Measurements from ENCODE around the gene SPATA20. TPM values are rescaled to one million over a fixed set of nuclear protein-coding genes. Genes with fewer than 3 reads are reported as not detected.

SPATA20 gene
- total RNA-seq, 1 experiment from 2014 or later: 50.9 TPM

DNA sequence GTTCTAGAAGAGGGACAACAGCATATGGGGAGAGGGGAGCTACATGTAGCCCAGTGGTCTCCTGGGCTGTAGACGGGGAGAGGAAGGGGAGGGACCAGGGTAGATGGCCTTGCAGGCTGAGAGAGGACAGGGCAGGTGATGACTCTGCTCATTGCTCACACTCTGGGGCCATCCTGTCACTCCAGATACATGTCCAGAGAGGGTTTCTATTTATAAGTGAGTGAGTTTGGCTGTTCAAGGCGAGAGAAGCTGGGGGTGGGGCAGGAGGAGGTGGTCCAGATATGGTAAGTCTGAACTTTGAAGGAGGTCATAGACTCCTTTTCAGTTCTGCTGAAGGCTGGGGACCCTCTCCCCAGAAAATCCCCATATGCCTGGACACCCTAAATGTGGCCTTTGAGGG is 35.8 kb downstream of the SPATA20 start:
- no peak for DNase-seq (ENCODE audit: low read depth, low spot score)
- in situ Hi-C loops (cut with HindIII; ENCODE audit: low pct_unique_long_range_greater_than_20kb, low sequenced_read_pairs): no loop called here

DNA sequence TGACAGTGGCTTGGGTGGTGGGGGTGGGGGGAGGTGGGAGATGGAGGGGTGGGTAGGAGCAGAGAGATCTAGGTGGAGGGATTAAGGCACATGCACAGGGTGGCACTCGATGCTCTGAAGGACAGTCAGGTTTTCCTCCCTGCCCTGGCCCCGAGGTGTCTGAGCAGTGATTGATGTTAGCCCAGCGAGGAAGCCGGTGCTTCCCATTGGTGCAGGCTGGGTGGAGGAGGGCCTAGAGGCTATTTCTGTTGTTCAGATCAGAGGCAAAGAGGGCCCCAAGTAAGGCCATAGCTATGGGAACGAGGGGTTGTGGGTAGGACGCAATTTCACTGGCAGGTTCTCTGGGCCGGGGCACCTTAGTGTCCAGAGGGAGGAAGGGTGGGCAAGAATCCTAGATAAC is 36.7 kb downstream of the SPATA20 start:
- in situ Hi-C loops (cut with HindIII; ENCODE audit: low pct_unique_long_range_greater_than_20kb, low sequenced_read_pairs): no loop called here

DNA sequence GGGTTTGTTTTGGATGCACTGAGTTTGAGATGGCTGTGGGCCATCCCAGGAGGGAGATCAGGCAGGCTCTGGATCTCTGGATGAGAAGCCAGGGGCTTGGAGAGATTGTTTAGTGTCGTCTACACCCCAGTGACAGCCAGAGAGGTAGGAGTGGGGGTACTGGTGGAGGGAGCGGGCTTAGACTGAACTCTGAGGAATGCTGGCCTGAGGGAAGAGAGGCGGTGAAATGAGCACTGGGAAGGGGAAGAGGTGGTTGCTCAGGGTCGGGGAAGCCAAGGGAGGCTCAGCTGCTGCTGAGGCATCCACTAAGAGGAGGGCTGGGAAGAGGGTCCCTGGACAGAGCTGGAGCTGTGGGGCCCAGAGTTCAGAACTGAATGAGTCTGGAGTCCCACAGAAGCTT is 37.1 kb downstream of the SPATA20 start:
- no peak for DNase-seq (ENCODE audit: low read depth, low spot score)
- in situ Hi-C loops (cut with HindIII; ENCODE audit: low pct_unique_long_range_greater_than_20kb, low sequenced_read_pairs): no loop called here

More for the DNA sequence above, 36.7 kb downstream of the SPATA20 start:
- no peak for DNase-seq (ENCODE audit: low read depth, low spot score)

DNA sequence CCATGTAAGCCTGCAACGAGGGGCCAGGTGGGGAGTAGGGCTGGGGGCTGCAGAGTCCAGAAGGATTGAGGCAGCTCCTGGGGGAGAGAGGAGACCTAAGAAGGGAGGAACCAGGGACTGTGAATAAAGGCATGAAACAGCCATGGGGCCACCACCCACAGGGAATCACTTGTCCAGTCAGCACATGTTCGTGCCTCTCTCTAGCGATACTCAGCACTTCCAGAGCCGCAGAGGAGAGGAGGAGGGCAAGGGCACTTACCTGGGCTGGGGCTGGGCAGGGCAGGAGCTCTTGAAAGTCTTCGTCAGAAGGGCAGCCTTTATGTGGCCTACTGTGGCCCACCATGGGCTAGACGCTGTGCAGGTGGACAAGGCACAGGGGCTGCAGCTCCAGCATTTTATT is 37.8 kb downstream of the SPATA20 start:
- in situ Hi-C loops (cut with HindIII; ENCODE audit: low pct_unique_long_range_greater_than_20kb, low sequenced_read_pairs): no loop called here
- DNase-seq (ENCODE audit: low read depth, low spot score): no peak

DNA sequence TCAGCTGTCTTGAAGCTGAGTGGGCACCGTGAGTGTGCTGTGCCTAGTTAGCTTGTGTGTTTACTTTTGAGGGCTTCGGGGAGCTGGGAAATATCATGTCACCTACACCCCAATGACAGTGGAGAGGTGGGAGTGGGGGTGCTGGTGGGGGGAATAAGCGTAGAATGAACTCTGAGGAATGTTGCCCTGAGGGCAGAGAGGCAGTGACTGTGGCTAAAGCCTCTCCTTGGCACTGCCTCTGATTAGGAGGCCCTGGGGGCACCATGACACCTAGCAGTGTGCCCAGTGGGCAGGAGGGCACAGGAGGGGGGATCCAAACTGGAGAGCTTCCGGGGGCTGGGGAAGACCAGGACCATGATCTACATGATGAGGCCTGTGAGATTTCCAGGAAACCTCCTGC is 38.4 kb downstream of the SPATA20 start:
- no peak for DNase-seq (ENCODE audit: low read depth, low spot score)

DNA sequence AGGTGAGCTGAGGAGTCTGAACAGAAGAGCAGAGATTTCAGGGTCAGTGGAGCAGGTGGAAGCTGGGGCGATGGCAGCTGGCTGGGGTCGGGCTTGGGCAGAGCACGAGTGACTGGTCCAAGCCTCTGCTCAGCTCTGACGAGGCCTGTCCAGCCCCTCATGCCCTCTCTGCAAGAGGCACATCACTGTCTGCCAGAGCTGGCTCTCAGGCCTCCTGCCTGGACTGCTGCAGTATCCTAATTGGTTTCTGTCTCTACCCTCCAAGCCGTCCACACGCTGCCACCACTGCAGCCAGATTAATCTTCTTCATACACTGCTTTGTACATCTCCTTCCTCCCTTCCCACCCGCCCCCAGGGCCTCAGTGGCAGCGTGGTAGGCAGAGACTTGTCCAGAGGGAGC is 38.9 kb downstream of the SPATA20 start:
- in situ Hi-C loops (cut with HindIII; ENCODE audit: low pct_unique_long_range_greater_than_20kb, low sequenced_read_pairs): no loop called here
- no peak for DNase-seq (ENCODE audit: low read depth, low spot score)

More for the DNA sequence above, 38.4 kb downstream of the SPATA20 start:
- in situ Hi-C loops (cut with HindIII; ENCODE audit: low pct_unique_long_range_greater_than_20kb, low sequenced_read_pairs): no loop called here

DNA sequence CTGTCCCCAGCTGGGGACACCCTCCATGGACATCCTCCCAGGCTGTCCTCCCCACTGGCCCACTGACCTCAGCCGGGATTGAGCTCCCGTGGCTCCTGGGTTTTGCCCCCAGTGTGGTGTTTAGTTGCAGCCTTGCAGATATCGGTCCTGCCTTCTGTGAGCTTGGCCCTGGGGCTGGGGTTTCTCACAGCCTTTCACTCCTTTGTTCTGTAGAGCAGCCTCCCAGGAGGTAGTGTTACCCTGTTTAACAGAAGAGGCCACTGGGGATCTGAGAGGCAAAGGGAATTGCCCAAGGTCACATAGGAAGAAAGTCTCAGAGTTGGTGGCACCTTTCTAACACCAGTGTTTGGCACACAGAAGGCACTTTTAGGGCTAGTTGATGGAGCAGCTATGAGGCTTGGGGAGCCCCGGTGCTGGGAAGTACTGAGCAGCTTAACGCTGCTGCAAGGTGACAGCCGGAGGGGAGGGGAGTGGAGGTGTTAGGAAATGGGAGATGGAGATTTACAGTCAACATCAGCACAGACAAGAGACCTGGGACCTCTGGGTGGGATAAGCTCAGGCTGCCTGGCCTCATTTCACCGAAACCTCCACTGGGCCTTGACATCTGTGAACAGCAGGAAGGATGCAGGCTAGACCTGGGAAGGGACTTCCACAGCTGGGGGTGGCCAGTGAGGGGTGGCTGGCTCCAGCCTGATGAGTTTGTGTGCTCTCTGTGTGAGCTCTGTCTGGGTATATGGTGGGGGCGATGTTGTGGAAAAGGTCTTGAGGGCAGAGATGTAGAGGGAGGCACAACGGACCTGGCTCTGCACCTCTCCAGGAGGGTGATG is 39.7 kb downstream of the SPATA20 start:
- in situ Hi-C loops (cut with HindIII; ENCODE audit: low pct_unique_long_range_greater_than_20kb, low sequenced_read_pairs): no loop called here

DNA sequence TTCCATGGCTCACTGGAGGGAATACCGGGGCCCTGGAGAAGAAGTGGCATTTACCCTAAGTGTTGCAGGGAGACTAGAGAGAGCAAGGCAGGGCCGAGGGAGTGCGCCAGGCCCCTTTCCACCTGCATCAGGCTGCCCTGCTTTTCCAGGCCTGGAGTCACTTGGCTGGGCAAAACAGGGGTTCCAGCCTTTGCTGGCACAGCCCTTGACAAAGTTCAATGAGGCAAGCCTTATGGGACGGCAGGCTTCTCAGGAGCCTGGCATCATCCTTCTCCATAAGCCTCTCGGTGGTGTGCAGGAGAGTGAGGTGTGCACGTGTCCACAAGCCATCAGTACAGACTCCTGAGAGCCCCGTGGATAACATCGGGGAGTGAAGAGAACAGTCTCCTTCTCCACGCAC is 40.6 kb downstream of the SPATA20 start:
- DNase-seq (ENCODE audit: low read depth, low spot score): no peak
- in situ Hi-C loops (cut with HindIII; ENCODE audit: low pct_unique_long_range_greater_than_20kb, low sequenced_read_pairs): no loop called here

More for the DNA sequence above, 39.7 kb downstream of the SPATA20 start:
- no peak for DNase-seq (ENCODE audit: low read depth, low spot score)

DNA sequence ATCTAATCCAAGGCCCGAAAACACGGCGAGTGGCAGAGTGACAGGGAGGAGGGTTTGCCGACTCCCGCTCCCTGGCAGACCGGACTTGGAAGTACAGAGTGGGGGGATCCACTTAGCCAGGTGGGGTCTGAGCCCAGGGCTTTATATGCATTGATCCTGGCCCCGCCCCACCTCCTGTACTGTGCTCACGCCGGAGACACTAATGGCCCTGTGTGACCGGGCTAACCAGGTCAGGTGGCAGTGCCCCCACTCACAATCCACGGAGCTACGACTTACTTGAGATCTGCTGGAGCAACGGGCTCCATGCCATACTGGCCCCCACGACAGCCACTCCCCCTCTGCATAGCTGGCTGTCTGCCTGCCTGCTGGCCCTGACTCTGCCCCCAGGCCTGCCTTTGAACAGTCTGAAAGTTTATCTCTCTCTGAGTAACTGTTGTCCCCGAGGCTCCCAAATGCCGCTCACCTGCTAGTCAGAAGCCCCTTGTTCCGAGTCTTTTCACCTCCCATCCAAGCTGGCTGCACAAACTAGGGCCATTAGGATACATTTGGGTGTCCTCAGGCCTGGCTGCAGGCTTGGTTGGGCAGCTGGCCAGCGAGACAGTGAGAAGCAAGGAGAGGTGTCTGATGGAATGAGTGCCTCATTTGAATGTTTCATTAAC is 41.5 kb downstream of the SPATA20 start:
- in situ Hi-C loops (cut with HindIII; ENCODE audit: low pct_unique_long_range_greater_than_20kb, low sequenced_read_pairs): no loop called here
- no peak for DNase-seq (ENCODE audit: low read depth, low spot score)

DNA sequence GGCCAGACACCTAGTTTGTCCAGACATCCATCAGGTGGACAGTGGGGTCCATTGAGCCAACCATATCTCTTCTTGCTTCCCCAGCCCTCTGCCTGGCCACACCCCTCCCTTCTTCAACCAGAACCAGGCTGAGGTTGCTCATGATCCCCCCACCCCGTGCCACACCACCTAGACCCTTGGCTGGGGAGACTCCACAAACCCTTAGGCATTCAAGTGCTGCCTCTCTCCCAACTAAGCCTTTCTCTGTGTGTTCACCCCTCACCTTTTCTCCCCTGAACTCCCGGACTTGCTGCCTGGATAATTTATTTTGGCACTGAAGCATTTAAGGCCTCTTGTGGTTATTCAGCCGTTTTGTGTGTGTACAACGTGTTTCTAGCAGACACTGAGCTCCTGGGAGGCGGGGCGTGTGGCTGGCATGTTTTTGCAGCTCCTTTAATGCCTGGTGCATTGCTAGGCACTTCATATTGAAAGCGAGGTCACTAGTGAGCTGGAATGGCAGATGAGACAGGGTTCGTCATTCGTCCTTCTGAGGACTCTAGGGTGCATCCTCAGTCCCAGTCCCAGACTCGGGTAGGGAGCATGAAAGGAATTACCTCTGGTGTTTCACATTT is 42.2 kb downstream of the SPATA20 start:
- DNase-seq (ENCODE audit: low read depth, low spot score): no peak
- in situ Hi-C loops (cut with HindIII; ENCODE audit: low pct_unique_long_range_greater_than_20kb, low sequenced_read_pairs): no loop called here

DNA sequence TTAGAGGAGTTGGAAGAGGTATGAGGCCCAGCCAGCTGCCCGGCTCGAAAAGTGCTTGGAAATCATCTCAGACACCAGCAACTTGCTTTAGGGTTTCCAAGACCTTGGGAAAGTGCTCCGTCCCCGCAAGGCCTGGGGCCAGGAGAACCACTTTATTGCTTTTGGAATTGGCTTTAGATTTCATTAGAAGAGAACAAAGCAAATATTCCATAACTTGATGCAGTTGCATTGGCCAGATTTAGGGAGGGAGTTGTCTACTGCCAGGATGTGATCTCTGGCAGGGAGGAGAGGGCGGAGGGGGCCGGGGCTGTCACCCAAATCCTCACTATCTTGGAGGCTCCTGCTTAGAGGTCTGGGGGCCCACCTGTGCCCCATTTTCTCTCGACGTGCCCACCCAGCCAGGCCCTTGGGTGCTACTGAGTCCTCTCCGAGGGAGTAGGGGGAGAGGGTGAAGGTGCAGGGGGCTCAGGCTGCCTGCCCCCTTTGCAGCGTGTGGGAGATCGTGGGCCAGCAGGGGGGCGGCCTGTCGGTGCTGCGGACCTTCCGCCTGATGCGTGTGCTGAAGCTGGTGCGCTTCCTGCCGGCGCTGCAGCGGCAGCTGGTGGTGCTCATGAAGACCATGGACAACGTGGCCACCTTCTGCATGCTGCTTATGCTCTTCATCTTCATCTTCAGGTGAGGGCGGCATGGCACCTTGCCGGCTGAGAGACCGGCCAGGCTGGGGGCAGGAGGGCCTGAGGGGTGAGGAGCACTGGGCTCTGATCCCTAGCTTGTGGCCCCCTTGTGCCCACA is 44.2 kb downstream of the SPATA20 start:
- in situ Hi-C loops (cut with HindIII; ENCODE audit: low pct_unique_long_range_greater_than_20kb, low sequenced_read_pairs): no loop called here
- no peak for DNase-seq (ENCODE audit: low read depth, low spot score)

DNA sequence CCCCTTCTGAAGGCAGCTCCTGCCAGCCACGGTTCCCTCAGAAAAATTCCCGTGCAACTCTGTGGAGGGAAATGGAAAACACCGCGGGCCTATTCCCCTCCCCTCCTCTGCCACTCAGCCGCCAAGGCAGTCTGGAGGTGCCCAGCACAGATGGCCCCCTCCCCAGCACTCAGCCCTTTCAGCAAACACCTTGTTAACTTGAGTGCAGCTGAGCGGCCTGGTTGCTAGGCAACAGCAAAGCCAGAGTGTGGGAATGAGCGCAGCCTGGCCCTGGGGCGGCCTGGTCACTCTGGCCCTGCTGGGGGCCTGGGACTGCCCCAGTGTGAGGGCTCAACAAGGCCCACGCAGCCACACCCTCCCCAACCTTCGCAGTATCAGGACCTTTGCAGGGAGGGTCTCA is 46.3 kb downstream of the SPATA20 start:
- in situ Hi-C loops (cut with HindIII; ENCODE audit: low pct_unique_long_range_greater_than_20kb, low sequenced_read_pairs): no loop called here
- DNase-seq (ENCODE audit: low read depth, low spot score): no peak

DNA sequence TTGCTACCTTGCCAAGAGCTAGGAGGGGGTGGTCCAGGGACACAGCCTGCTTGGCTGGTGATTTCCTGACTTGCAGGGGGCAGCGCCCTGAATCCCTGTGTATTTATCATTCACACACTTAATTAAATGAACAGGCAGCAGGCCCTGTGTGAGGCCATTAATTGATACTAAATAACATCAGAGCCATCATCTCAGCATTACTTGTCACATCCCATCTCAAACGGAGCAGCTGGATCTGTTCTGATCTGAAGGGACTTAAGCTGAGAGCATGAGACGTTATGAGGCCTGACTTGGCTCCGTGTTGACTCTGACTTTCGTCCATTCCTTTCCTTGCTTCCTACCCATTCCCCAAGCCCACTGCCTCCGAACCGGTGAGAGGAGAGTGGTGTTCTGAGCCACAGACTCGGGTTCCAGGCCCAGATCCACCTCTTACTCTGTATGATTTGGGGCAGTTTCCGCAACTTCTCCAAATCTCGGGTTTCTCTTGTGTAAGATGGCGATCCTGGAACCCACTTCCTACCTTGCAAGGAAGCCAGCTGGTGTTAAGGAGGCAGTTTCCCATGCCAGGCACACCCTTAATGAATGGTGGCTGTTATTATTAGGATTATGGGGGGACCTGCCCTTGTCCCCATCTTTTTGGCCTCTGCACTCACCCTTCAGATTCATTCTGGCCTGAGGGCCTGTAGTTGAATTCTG is 47.3 kb downstream of the SPATA20 start:
- in situ Hi-C loops (cut with HindIII; ENCODE audit: low pct_unique_long_range_greater_than_20kb, low sequenced_read_pairs): no loop called here
- no peak for DNase-seq (ENCODE audit: low read depth, low spot score)

DNA sequence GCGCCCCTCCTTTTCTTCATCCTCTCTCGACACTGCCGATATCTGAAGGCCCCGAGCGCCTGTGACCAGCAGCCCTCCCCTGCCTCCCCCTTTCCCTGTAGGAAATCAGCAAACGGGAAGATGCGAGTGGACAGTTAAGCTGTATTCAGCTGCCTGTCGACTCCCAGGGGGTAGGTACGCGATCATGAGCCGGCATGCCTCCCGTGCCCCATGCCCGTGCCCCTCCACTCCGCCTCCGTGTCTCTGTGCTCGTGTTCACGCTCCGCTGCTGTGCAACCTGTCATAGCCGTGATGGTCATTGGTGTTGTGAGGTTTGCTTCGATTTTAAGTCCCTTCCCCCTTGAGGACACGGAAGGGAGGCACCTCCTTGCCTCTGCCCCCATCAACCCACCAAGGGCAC is 47.9 kb downstream of the SPATA20 start:
- in situ Hi-C loops (cut with HindIII; ENCODE audit: low pct_unique_long_range_greater_than_20kb, low sequenced_read_pairs): no loop called here
- no peak for DNase-seq (ENCODE audit: low read depth, low spot score)

DNA sequence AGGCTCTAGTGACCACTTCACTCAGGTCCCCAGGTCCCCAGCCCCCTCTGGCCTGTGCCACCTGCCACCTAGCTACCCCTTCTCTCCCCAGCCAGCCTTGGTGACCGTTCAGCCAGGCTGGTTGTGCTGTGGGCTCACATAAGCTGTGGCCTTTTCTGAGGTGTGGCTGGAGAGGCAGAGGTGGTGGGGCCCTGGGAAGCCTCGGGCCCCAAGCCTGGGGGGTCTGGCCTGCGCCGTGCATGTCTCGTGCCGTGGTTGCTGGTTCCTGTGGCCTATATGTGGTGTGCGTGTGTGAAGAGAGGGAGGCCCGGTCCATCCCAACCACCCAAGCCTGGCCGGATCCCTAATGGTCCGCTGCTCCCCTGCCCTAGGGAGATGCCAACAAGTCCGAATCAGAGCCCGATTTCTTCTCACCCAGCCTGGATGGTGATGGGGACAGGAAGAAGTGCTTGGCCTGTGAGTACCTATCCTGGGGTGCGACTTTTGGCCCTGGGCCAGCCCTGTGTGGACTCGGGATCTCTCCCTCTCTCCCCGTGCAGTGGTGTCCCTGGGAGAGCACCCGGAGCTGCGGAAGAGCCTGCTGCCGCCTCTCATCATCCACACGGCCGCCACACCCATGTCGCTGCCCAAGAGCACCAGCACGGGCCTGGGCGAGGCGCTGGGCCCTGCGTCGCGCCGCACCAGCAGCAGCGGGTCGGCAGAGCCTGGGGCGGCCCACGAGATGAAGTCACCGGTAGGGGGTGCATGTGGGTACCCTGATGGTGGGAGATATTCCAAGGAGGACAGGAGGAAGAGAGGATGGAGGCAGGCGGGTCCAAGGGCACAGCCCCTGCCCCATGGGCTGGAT is 49.4 kb downstream of the SPATA20 start:
- in situ Hi-C loops (cut with HindIII; ENCODE audit: low pct_unique_long_range_greater_than_20kb, low sequenced_read_pairs): no loop called here
- DNase-seq (ENCODE audit: low read depth, low spot score): peak; percentile 20

DNA sequence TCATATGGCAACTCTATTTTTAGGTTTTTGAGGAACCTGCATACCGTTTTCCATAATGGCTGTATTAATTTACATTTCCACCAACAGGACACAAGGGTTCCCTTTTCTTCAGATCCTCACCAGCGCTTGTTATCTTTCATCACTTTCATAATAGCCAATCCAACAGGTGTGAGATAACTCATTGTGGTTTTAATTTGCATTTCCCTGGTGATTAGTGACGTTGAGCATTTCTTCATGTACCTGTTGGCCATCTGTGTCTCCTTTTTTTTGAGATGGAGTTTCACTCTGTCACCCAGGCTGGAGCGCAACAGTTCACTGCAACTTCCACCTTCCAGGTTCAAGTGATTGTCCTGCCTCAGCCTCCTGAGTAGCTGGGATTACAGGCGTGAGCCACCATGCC is 51.5 kb downstream of the SPATA20 start:
- in situ Hi-C loops (cut with HindIII; ENCODE audit: low pct_unique_long_range_greater_than_20kb, low sequenced_read_pairs): no loop called here
- DNase-seq (ENCODE audit: low read depth, low spot score): no peak

DNA sequence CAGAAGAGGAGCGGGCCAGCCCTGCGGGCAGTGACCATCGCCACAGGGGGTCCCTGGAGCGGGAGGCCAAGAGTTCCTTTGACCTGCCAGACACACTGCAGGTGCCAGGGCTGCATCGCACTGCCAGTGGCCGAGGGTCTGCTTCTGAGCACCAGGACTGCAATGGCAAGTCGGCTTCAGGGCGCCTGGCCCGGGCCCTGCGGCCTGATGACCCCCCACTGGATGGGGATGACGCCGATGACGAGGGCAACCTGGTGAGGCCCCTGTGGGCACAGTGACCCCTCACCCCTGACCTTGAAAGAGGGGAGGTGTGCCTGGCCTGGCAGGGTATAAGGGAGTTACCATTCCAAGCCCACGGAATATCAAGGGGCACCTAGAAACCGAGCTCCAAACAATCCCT is 52.6 kb downstream of the SPATA20 start:
- no peak for DNase-seq (ENCODE audit: low read depth, low spot score)
- in situ Hi-C loops (cut with HindIII; ENCODE audit: low pct_unique_long_range_greater_than_20kb, low sequenced_read_pairs): no loop called here
